Measurements from ENCODE around the gene MLEC.

- TF ChIP-seq POLR2A (IDR thresholded peaks at IDR 0.05) (no peak), POLR2AphosphoS5 (IDR thresholded peaks at IDR 0.05) (peak in 1 of 3 donors; percentile 7)
Observed at GRCh38 chr12:120698665-120699064, 11.7 kb downstream of the MLEC start.
